ENCODE measurements around the gene TGIF2. TPM values are rescaled to one million over a fixed set of nuclear protein-coding genes. Genes with fewer than 3 reads are reported as not detected.

The TGIF2 gene
- total and polyA plus RNA-seq, 2 donors (not counting 1 experiment from before 2014, with no cell fraction given), result 24.0 to 45.6 TPM

DNA sequence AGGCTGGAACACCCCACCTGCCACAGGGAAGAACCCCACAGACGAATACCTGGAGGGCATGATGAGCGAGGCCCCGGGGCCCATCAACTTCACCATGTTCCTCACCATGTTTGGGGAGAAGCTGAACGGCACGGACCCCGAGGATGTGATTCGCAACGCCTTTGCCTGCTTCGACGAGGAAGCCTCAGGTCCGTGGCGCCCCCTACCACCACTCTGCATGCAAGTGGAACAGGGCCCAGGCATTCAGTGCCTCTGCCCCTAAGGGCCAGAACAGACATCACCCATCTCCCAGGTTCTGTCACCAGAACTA is 25.4 kb upstream of the TGIF2 start:
- H3K4me3 Mint-ChIP-seq, result no peak overlapping the region
- no peak overlapping the region for H3K27ac Mint-ChIP-seq
- H3K27ac ChIP-seq (ENCODE audit: low read length in 2 of 2), result no peak overlapping the region
- H3K9me3 ChIP-seq (ENCODE audit: control extremely low read depth in 1 of 3, control insufficient read depth in 2 of 3, insufficient read depth in 1 of 3, low read length in 2 of 3), result no peaks in the 10 kb centered on the region
- ATAC-seq (ENCODE audit: low read depth), result no peak
- no peak overlapping the region for H3K9ac ChIP-seq (ENCODE audit: low read length)
- POLR2A ChIA-PET, result no interaction called here
- no peaks in the 10 kb centered on the region for H3K27me3 ChIP-seq (replicated peaks in 1 of 4; ENCODE audit: control extremely low read depth in 1 of 4, control insufficient read depth in 3 of 4, insufficient read depth in 4 of 4, low read length in 3 of 4)
- no peak overlapping the region for H3K4me3 ChIP-seq (ENCODE audit: control extremely low read depth in 1 of 5, extremely low read depth in 1 of 5, insufficient read depth in 1 of 5, low read depth in 2 of 5, low read length in 4 of 5)
- peak; percentile 8 for DNase-seq
- no peaks in the 10 kb centered on the region for H3K27me3 Mint-ChIP-seq
- CTCF ChIA-PET, result interaction anchor here (0.7 kb wide), 1 partner anchor 10 kb away, joined by 6 read pairs; no protein-coding TSS in a partner anchor
- 91% methylated on average over 12 of the region's 12 CpGs for WGBS (ENCODE audit: insufficient coverage)
- H3K4me1 ChIP-seq (ENCODE audit: control insufficient read depth in 2 of 2, insufficient read depth in 2 of 2, low read length in 2 of 2), result no peaks in the 10 kb centered on the region
- H3K4me2 ChIP-seq (replicated peaks; ENCODE audit: low read depth, low read length, poor library complexity, severe bottlenecking), result no peak overlapping the region
- no peaks in the 10 kb centered on the region for H3K79me2 ChIP-seq (ENCODE audit: control insufficient read depth, insufficient read depth, low read length)
- no peak overlapping the region for H2AFZ ChIP-seq (ENCODE audit: insufficient read depth, low read depth, low read length, poor library complexity, severe bottlenecking)
- TF ChIP-seq EZH2 (IDR thresholded peaks at IDR 0.05; ENCODE audit: borderline replicate concordance, insufficient read depth, low read depth, low read length, poor library complexity, severe bottlenecking), result no peak
- no peak for TF ChIP-seq CTCF (IDR thresholded peaks at IDR 0.05)
- no peaks in the 10 kb centered on the region for H3K9me3 Mint-ChIP-seq (ENCODE audit: insufficient read depth)
- no peaks in the 10 kb centered on the region for H3K36me3 ChIP-seq (replicated peaks in 1 of 2; ENCODE audit: control extremely low read depth in 1 of 2, control insufficient read depth in 1 of 2, extremely low read depth in 1 of 2, insufficient read depth in 2 of 2, low read length in 1 of 2)
- intact Hi-C loops (cut with micrococcal nuclease), result no loop called here
- H3K4me1 Mint-ChIP-seq, result no peaks in the 10 kb centered on the region
- no peaks in the 10 kb centered on the region for H4K20me1 ChIP-seq (ENCODE audit: control insufficient read depth, insufficient read depth, low read length, poor library complexity, severe bottlenecking)

DNA sequence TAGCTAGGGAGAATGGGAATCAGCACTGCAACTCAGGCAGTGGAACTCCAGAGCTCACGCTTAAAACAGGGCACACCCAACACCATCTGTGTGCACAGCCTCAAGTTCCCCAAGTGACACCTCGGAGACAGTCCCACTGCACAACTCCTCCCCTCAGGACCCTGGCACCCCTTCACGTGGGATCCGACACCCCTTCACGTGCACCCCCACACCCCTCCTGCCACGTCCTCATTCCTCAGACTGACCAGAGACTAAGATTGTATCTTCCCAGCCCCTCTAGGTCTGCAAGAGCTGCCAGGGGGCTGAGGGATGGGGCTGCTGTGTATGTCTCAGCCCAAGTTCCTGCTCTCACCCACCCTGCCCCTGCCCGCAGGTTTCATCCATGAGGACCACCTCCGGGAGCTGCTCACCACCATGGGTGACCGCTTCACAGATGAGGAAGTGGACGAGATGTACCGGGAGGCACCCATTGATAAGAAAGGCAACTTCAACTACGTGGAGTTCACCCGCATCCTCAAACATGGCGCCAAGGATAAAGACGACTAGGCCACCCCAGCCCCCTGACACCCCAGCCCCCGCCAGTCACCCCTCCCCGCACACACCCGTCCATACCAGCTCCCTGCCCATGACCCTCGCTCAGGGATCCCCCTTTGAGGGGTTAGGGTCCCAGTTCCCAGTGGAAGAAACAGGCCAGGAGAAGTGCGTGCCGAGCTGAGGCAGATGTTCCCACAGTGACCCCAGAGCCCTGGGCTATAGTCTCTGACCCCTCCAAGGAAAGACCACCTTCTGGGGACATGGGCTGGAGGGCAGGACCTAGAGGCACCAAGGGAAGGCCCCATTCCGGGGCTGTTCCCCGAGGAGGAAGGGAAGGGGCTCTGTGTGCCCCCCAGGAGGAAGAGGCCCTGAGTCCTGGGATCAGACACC is 24.4 kb upstream of the TGIF2 start:
- Histone ChIP-seq H3K79me2 (ENCODE audit: control insufficient read depth, insufficient read depth, low read length) (no peaks in the 10 kb centered on the region), H3K9ac (ENCODE audit: low read length) (no peak overlapping the region), H3K4me2 (replicated peaks; ENCODE audit: low read depth, low read length, poor library complexity, severe bottlenecking) (no peak overlapping the region), H4K20me1 (ENCODE audit: control insufficient read depth, insufficient read depth, low read length, poor library complexity, severe bottlenecking) (no peaks in the 10 kb centered on the region), H3K4me3 (ENCODE audit: control extremely low read depth in 1 of 5, extremely low read depth in 1 of 5, insufficient read depth in 1 of 5, low read depth in 2 of 5, low read length in 4 of 5) (no peak overlapping the region), H3K9me3 (ENCODE audit: control extremely low read depth in 1 of 3, control insufficient read depth in 2 of 3, insufficient read depth in 1 of 3, low read length in 2 of 3) (no peaks in the 10 kb centered on the region), H3K27me3 (replicated peaks in 1 of 4; ENCODE audit: control extremely low read depth in 1 of 4, control insufficient read depth in 3 of 4, insufficient read depth in 4 of 4, low read length in 3 of 4) (no peaks in the 10 kb centered on the region), H3K27ac (ENCODE audit: low read length in 2 of 2) (no peak overlapping the region), H3K4me1 (ENCODE audit: control insufficient read depth in 2 of 2, insufficient read depth in 2 of 2, low read length in 2 of 2) (no peaks in the 10 kb centered on the region), H2AFZ (ENCODE audit: insufficient read depth, low read depth, low read length, poor library complexity, severe bottlenecking) (no peak overlapping the region), H3K36me3 (replicated peaks in 1 of 2; ENCODE audit: control extremely low read depth in 1 of 2, control insufficient read depth in 1 of 2, extremely low read depth in 1 of 2, insufficient read depth in 2 of 2, low read length in 1 of 2) (no peaks in the 10 kb centered on the region)
- POLR2A ChIA-PET, result no interaction called here
- DNase-seq, result peak; percentile 8
- TF ChIP-seq EZH2 (IDR thresholded peaks at IDR 0.05; ENCODE audit: borderline replicate concordance, insufficient read depth, low read depth, low read length, poor library complexity, severe bottlenecking) (no peak), CTCF (IDR thresholded peaks at IDR 0.05) (no peak)
- Mint-ChIP-seq H3K9me3 (ENCODE audit: insufficient read depth) (no peaks in the 10 kb centered on the region), H3K4me1 (no peaks in the 10 kb centered on the region), H3K27me3 (no peaks in the 10 kb centered on the region), H3K4me3 (no peak overlapping the region), H3K27ac (no peak overlapping the region)
- CTCF ChIA-PET, result no interaction called here
- no peak for ATAC-seq (ENCODE audit: low read depth)
- 95% methylated on average over 16 of the region's 23 CpGs for WGBS (ENCODE audit: insufficient coverage)
- intact Hi-C loops (cut with micrococcal nuclease), result no loop called here

Data from B cell (primary cell).